ENCODE measurements around the gene PDGFB. TPM values are rescaled to one million over a fixed set of nuclear protein-coding genes. Genes with fewer than 3 reads are reported as not detected.

Gene PDGFB
- total RNA-seq, 2 donors from 2014 or later = 21.9 to 22.0 TPM

DNA sequence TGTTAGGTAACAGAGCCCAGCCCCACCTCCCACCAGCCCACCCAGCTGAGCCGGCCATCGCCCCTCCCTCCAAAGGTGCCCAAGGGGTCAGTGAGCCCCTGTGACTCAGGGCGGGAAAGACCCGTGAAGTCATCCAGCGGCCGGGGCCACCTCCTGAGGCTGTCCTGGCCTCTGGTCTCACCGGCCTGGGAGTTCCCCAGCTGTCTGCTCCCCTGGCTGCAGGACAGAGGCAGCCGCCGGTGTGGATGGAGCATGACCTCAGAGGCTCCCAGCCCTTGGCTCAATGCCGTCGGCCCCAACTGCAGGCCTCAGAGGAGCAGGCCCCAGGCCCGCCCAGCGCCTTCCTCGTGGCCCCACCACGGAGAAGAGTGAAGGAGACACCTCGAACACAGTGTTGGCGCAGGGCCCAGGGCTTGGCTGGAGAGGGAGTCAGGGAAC, 46.0 kb upstream of the PDGFB start:
- H3K27me3 ChIP-seq = no peaks in the 10 kb centered on the region
- no peak overlapping the region for H3K4me3 ChIP-seq
- H3K4me1 ChIP-seq = peaks cover 0 to 34% of the 10 kb centered on the region in 2 donors
- no peaks in the 10 kb centered on the region for H3K9me3 ChIP-seq
- H3K27ac ChIP-seq = peak overlapping the region; percentile 55 to 82
- no peaks in the 10 kb centered on the region for H3K36me3 ChIP-seq
- peak; percentile 66 for DNase-seq (ENCODE audit: low spot score)
- TF ChIP-seq, protein P1, sequence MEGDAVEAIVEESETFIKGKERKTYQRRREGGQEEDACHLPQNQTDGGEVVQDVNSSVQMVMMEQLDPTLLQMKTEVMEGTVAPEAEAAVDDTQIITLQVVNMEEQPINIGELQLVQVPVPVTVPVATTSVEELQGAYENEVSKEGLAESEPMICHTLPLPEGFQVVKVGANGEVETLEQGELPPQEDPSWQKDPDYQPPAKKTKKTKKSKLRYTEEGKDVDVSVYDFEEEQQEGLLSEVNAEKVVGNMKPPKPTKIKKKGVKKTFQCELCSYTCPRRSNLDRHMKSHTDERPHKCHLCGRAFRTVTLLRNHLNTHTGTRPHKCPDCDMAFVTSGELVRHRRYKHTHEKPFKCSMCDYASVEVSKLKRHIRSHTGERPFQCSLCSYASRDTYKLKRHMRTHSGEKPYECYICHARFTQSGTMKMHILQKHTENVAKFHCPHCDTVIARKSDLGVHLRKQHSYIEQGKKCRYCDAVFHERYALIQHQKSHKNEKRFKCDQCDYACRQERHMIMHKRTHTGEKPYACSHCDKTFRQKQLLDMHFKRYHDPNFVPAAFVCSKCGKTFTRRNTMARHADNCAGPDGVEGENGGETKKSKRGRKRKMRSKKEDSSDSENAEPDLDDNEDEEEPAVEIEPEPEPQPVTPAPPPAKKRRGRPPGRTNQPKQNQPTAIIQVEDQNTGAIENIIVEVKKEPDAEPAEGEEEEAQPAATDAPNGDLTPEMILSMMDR (IDR thresholded peaks at IDR 0.05) = no peak

DNA sequence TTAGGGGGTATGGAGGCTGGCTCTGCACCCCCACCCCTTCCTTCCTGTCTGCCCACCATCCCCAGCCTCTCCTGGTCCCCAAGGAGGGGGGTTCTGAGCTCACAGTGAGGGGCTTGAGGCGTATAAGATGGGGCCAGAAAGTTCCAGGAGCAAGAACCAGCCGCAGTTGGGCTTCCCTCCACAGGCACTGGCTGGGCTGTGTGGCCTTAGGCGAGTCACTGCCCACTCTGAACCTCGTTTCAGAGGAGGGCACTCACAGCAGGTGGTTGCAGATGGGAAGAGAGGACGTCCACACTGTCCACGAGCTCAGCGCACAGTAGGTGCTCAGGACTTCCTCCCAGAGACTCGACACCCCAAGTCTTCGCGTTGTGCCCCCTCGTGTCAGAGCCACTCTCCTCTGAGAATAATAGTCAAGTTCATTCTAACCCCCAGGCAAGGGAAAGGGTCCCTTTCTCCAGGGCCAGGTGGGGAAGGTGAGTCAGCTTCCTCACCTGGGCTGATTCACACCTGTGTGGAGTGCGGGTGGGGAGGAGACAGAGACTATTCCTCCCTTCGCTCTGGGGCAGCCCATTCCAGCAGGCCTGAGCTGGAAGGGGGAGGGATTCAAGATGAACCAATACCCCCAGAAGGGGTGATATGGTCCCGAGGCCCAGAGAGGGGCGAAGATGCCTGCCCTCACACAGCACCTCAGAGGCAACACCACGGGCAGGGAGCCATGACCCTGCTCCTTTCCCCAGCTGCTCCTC, 45.4 kb upstream of the PDGFB start:
- peaks cover 0 to 34% of the 10 kb centered on the region in 2 donors for H3K4me1 ChIP-seq
- DNase-seq (ENCODE audit: low spot score) = no peak
- peaks cover 0 to 2% of the 10 kb centered on the region in 2 donors for H3K9me3 ChIP-seq
- H3K36me3 ChIP-seq = no peaks in the 10 kb centered on the region
- no peaks in the 10 kb centered on the region for H3K27me3 ChIP-seq
- TF ChIP-seq, protein P1 (IDR thresholded peaks at IDR 0.05) = no peak
- H3K4me3 ChIP-seq = no peak overlapping the region
- peak overlapping the region; percentile 55 to 82 for H3K27ac ChIP-seq

DNA sequence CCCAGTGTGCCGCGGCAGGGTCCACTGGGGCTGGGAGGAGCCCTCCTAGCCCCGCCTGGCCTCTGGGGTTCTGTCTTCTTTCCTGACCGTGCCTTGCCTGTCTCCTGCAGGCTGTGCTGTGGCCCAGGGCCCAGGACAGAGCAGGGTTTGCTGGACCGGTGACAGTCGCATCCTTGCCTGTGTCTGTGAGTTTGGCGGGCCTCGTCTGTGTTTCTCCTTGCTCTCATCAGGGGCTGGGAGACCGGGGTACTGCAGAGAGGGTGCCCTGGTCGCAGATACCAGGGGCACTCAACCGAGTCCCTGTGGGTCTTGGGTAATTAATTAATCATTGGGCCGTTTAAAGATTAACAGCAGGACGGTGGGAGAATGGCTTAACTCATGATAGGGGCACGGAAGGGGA, 44.8 kb upstream of the PDGFB start:
- peaks cover 0 to 8% of the 10 kb centered on the region in 2 donors for H3K9me3 ChIP-seq
- DNase-seq (ENCODE audit: low spot score) = no peak
- TF ChIP-seq, protein P1 (IDR thresholded peaks at IDR 0.05) = no peak
- peaks cover 0 to 34% of the 10 kb centered on the region in 2 donors for H3K4me1 ChIP-seq
- H3K4me3 ChIP-seq = no peak overlapping the region
- no peaks in the 10 kb centered on the region for H3K27me3 ChIP-seq
- no peaks in the 10 kb centered on the region for H3K36me3 ChIP-seq
- H3K27ac ChIP-seq = no peak overlapping the region

DNA sequence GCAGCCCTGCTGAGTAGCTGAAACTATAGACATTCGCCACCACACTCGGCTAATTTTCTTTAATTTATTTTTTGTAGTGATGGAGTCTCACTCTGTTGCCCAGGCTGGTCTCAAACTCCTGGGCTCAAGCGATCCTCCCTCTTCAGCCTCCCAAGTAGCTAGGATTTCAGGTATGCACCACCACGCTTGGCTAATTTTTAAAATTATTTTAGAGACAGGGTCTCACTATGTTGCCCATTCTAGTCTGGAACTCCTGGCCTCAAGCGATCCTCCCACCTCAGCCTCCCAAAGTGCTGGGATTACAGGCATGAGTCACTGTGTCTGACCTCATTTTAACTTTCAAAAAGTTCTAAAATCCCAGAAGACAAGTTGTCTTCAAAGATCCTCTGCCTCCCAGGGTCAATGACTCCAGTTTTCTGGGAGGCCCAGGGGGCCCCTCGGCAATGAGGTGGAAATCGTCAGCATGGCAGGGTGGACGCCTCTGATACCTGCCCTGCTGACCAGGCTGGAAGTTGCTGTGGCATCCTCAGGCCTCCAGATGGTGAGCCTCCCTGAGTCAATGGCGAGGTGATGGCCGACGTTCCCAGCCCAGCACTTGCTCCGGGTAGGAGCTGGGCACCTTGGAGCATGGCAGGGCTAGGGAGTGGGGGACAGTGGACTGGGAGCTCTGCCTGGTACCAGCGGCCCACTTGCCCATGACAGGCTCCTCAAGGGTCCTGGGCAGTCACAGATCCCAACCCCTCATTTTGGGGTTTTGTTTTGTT, 43.5 kb upstream of the PDGFB start:
- no peak overlapping the region for H3K27ac ChIP-seq
- no peak overlapping the region for H3K4me3 ChIP-seq
- H3K9me3 ChIP-seq = peaks cover 0 to 9% of the 10 kb centered on the region in 2 donors
- H3K27me3 ChIP-seq = no peaks in the 10 kb centered on the region
- DNase-seq (ENCODE audit: low spot score) = no peak
- TF ChIP-seq, protein P1 (IDR thresholded peaks at IDR 0.05) = no peak
- peaks cover 0 to 46% of the 10 kb centered on the region in 2 donors for H3K4me1 ChIP-seq
- H3K36me3 ChIP-seq = no peaks in the 10 kb centered on the region

DNA sequence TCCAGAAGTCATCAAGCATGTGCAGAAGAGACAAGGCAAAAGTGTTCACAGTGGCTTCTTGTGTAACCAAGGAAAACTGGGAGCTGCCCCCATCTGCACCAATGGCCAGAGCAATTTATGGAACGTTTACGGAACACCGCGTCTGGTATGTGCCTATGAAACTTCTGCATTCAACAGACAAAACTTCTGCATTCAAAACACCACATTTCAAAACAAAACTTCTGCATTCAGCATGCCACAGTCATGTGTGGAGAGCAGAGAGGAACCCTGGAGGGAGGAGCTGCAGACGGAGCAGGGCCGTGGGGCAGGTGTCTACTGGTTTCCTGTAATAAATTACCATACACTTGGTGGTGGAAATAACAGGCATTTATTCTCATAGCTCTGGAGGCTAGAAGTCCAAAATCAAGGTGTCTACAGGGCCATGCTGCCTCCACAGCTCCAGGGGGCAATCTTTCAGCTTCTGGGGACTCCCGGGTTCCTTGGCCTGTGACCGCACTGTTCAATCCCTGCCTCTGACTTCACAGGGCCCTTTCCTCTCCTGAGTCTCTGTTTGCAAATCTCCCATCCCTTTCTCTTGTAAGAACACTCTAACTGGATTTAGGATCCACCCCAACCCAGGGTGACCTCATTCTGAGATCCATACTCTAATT, 42.4 kb upstream of the PDGFB start:
- DNase-seq (ENCODE audit: low spot score) = no peak
- peaks cover 0 to 49% of the 10 kb centered on the region in 2 donors for H3K4me1 ChIP-seq
- H3K27ac ChIP-seq = no peak overlapping the region

More for the DNA sequence above, 42.4 kb upstream of the PDGFB start:
- Histone ChIP-seq H3K4me3 (no peak overlapping the region), H3K27me3 (no peaks in the 10 kb centered on the region), H3K9me3 (peaks cover 0 to 9% of the 10 kb centered on the region in 2 donors), H3K36me3 (no peaks in the 10 kb centered on the region)
- TF ChIP-seq, protein P1 (IDR thresholded peaks at IDR 0.05) = no peak

Measured in right atrium auricular region (tissue), 2 donors.